Measurements from ENCODE around the gene GLCCI1. TPM values are rescaled to one million over a fixed set of nuclear protein-coding genes. Genes with fewer than 3 reads are reported as not detected.

GLCCI1 gene
- total RNA-seq, 1 experiment from 2014 or later, result 4.6 TPM

- no peak for TF ChIP-seq REST (IDR thresholded peaks at IDR 0.05; ENCODE audit: low read depth)
- no peak for TF ChIP-seq ZFX (IDR thresholded peaks at IDR 0.05)
- TF ChIP-seq ZNF274 (IDR thresholded peaks at IDR 0.05; ENCODE audit: low read depth, low read length), result no peak
- TF ChIP-seq EZH2 (IDR thresholded peaks at IDR 0.05), result no peak
- TF ChIP-seq CBX3 (IDR thresholded peaks at IDR 0.05; ENCODE audit: low read depth), result no peak
- no peak for TF ChIP-seq SP1 (IDR thresholded peaks at IDR 0.05; ENCODE audit: low read depth)
- TF ChIP-seq POLR2AphosphoS5 (IDR thresholded peaks at IDR 0.05; ENCODE audit: low read depth, low read length), result no peak
- no peak for TF ChIP-seq MAX (IDR thresholded peaks at IDR 0.05)
- TF ChIP-seq SIN3A (IDR thresholded peaks at IDR 0.05; ENCODE audit: low read depth), result no peak
- no peak for TF ChIP-seq POLR2A (IDR thresholded peaks at IDR 0.05; ENCODE audit: borderline replicate concordance, extremely low read depth, insufficient read depth, insufficient read length)
- no peak for TF ChIP-seq SRF (IDR thresholded peaks at IDR 0.05; ENCODE audit: low read depth)
- TF ChIP-seq EZH2phosphoT487 (IDR thresholded peaks at IDR 0.05; ENCODE audit: borderline replicate concordance), result no peak
- TF ChIP-seq JUND (IDR thresholded peaks at IDR 0.05), result no peak
- no peak for TF ChIP-seq RAD21 (IDR thresholded peaks at IDR 0.05; ENCODE audit: low read depth)
Observed at GRCh38 chr7:7976677-7977076, 8.1 kb downstream of the GLCCI1 start (continued).

- Histone ChIP-seq H4K20me1 (ENCODE audit: insufficient read depth) (no peaks in the 10 kb centered on the region), H2AFZ (ENCODE audit: low read depth, low read length, poor library complexity, severe bottlenecking) (no peak overlapping the region), H3K9me3 (ENCODE audit: control insufficient read depth in 1 of 2, insufficient read depth in 1 of 2, low read depth in 1 of 2, low read length in 2 of 2) (no peaks in the 10 kb centered on the region), H3K4me3 (replicated peaks in 1 of 2; ENCODE audit: low read depth in 1 of 2, low read length in 2 of 2) (no peak overlapping the region), H3K79me2 (ENCODE audit: insufficient read depth, low read length) (0 out of 2 replicates have a peak, but pooled peaks cover 5% of the 10 kb centered on the region), H3K4me1 (ENCODE audit: control insufficient read depth in 1 of 2, insufficient read depth in 2 of 2, low read length in 2 of 2) (no peaks in the 10 kb centered on the region), H3K36me3 (ENCODE audit: control insufficient read depth in 1 of 2, insufficient read depth in 2 of 2, low read length in 2 of 2) (no peaks in the 10 kb centered on the region), H3K9ac (ENCODE audit: low read length) (no peak overlapping the region), H3K4me2 (ENCODE audit: low read length) (no peak overlapping the region), H3K9me2 (ENCODE audit: insufficient read depth) (no peaks in the 10 kb centered on the region), H3K27me3 (ENCODE audit: insufficient read depth, low read length) (no peaks in the 10 kb centered on the region), H3K27ac (ENCODE audit: low read depth, low read length) (no peak overlapping the region)
- DNase-seq (ENCODE audit: low read depth, low spot score) (no peak), ATAC-seq (no peak)
- no TSS peak for BruUV-seq (replicated peaks)
- ChIA-PET CTCF (no interaction called here), POLR2A (no interaction called here), RAD21 (ENCODE audit: low non-redundant PET in 1 of 2, low total read pairs in 2 of 2, uncharacterized antibody in 2 of 2, unreplicated experiment in 2 of 2) (no interaction called here)
- intact Hi-C loops (cut with micrococcal nuclease), result no loop called here
- TF ChIP-seq ZBTB33 (IDR thresholded peaks at IDR 0.05; ENCODE audit: extremely low read depth, insufficient replicate concordance, low read length), result no peak
- no peak for TF ChIP-seq RAD21 (IDR thresholded peaks at IDR 0.05; ENCODE audit: low read depth)
- TF ChIP-seq FOSL1 (IDR thresholded peaks at IDR 0.05; ENCODE audit: low read depth), result no peak
- no peak for TF ChIP-seq SIN3A (IDR thresholded peaks at IDR 0.05; ENCODE audit: low read depth)
- TF ChIP-seq YY1 (IDR thresholded peaks at IDR 0.05; ENCODE audit: extremely low read depth, insufficient replicate concordance, low read depth, low read length), result no peak
- TF ChIP-seq EZH2 (IDR thresholded peaks at IDR 0.05), result no peak
- no peak for TF ChIP-seq ATF3 (IDR thresholded peaks at IDR 0.05)
- no peak for TF ChIP-seq CEBPB (IDR thresholded peaks at IDR 0.05; ENCODE audit: low read depth)
- no peak for TF ChIP-seq ELF1 (IDR thresholded peaks at IDR 0.05; ENCODE audit: borderline replicate concordance, low read depth)
- TF ChIP-seq POLR2A (IDR thresholded peaks at IDR 0.05; ENCODE audit: borderline replicate concordance, extremely low read depth, insufficient read depth, insufficient read length), result no peak
Observed at GRCh38 chr7:7977774-7978173, 9.2 kb downstream of the GLCCI1 start.

Measured in HCT116 (cell line).